K562 (cell line): ENCODE data around the gene ACAT2. TPM values are rescaled to one million over a fixed set of nuclear protein-coding genes. Genes with fewer than 3 reads are reported as not detected.

ENCODE experiments used
- ESRRA ChIP-seq: fragments of 450-650 bp; IDR thresholded peaks from 2 replicates; pipeline ENCODE4 v1.6.1; 2014; ENCODE audit warnings: low read depth, mild to moderate bottlenecking, moderate library complexity, borderline replicate concordance
- HDAC1 ChIP-seq, 2 experiments: fragments of 450-650 bp; IDR thresholded peaks; 2 replicates each; pipeline ENCODE4 v1.6.1; 2016 to 2017; ENCODE audit warnings: inconsistent platforms in 1 of 2, mild to moderate bottlenecking in 1 of 2, moderate library complexity in 1 of 2
- HMGN3 ChIP-seq: IDR thresholded peaks from 2 replicates; pipeline ENCODE4 v1.6.1; 2011; ENCODE audit warnings: borderline replicate concordance, low read depth, mild to moderate bottlenecking, mixed read lengths, low read length; ENCODE audit not compliant: insufficient read length; ENCODE audit errors: extremely low read depth
- MCM3 ChIP-seq: fragments of 450-650 bp; IDR thresholded peaks from 2 replicates; pipeline ENCODE4 v1.6.1; 2016
- MYC ChIP-seq, 2 experiments: fragments of 250-450 bp in 1 of 2; sonication (Bioruptor Pico) in 1 of 2; IDR thresholded peaks; 2 replicates each; pipeline versions ENCODE4 v1.5.1 to v1.6.1; 2012 to 2021; ENCODE audit warnings: low read depth in 2 of 2, borderline replicate concordance in 1 of 2, improper control_type of control experiment in 1 of 2, low read length in 1 of 2, mild to moderate bottlenecking in 1 of 2, moderate library complexity in 1 of 2
- NCOA2 ChIP-seq, 2 experiments: fragments of 450-650 bp; IDR thresholded peaks; 2 replicates each; pipeline ENCODE4 v1.6.1; 2018; ENCODE audit warnings: mild to moderate bottlenecking in 2 of 2, moderate library complexity in 1 of 2; ENCODE audit not compliant: partially characterized antibody in 2 of 2
- PHTF2 ChIP-seq: fragments of 250-450 bp; sonication (Bioruptor Pico); IDR thresholded peaks from 2 replicates; pipeline ENCODE4 v1.5.0; 2021; ENCODE audit warnings: mild to moderate bottlenecking
- SAFB ChIP-seq: fragments of 200-400 bp; formaldehyde crosslinking; IDR thresholded peaks from 2 replicates; pipeline ENCODE4 v1.6.1; 2017; ENCODE audit warnings: low read depth, low read length, borderline replicate concordance
- ZC3H4 ChIP-seq: sonication (generic); formaldehyde crosslinking; IDR thresholded peaks from 2 replicates; pipeline ENCODE4 v1.9.0; 2021; ENCODE audit warnings: missing genetic modification reagents, borderline replicate concordance
- polyA plus RNA-seq, 8 experiments: library from polyadenylated mRNA; depleted of rRNA in 4 of 8; stranded (reverse) in 5 of 8; unstranded in 3 of 8; fragments of >200 nt; fragmentation: Nextera tagmentation in 2 of 8; fragmentation: Illumina TruSeq in 1 of 8; extraction: Ambion mirVana in 2 of 8; extraction: Trizol in 1 of 8; gene quantifications; 2 replicates each; pipeline versions ENCODE4 v1.2.1 to v1.2.3, GENCODE V29; 2011 to 2014; ENCODE audit warnings: inconsistent platforms in 1 of 8, missing spikeins in 1 of 8
- total RNA-seq, 7 experiments: library from RNA; depleted of rRNA in 6 of 7; stranded (reverse); fragments of >200 nt in 6 of 7; fragmentation: Illumina TruSeq in 2 of 7; extraction: Trizol in 2 of 7; gene quantifications; 2 replicates each; pipeline versions ENCODE4 v1.2.1 to v1.2.3, GENCODE V29; 2011 to 2021; ENCODE audit warnings: low replicate concordance in 1 of 7
- TF ChIP-seq, protein P1 (sequence below): fragments of 450-650 bp; IDR thresholded peaks from 2 replicates; pipeline ENCODE4 v1.6.1; 2016; ENCODE audit warnings: mild to moderate bottlenecking, moderate library complexity
- TF ChIP-seq, protein P2 (sequence below): sonication (generic); formaldehyde crosslinking; IDR thresholded peaks from 2 replicates; pipeline ENCODE4 v1.8.0; 2023; ENCODE audit warnings: mild to moderate bottlenecking, missing genetic modification reagents

ACAT2 gene
- total and polyA plus RNA-seq, 9 of the 15 experiments (the other 6 are each of a cell fraction or from before 2014, with no cell fraction given): 63.0 to 309 (median 144) TPM

DNA sequence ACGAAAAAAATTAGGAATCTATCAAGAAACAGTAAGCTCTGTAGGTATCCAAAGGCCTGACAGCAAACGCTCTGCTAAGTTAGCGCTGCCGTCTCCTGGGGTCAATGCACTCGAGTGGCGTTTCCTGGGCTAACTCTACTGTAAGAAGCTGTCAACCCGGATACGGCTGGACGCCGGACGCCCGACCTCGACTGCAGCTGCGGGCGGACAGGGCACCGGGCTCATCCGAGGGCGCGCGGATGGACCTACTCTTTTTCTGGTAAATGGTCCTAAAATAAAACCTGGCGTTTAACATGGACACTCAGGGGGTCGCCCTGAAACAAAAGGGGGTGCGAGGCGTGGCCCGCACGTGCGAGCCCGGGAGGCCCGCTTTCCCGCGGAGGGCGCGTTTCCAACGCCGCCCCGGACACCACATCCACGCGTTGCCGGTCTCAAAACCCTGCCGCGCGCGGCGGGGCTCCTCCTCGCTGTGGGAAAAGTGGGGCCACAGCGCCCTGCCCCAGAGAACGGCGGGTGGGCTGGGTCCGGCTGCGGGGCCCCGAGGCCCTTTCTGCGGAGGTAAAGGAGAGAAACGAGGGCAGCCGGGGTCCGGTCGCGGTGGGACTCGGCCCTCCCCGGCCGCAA lies 27.0 kb downstream of the ACAT2 start (continued):
- TF ChIP-seq, protein P1, sequence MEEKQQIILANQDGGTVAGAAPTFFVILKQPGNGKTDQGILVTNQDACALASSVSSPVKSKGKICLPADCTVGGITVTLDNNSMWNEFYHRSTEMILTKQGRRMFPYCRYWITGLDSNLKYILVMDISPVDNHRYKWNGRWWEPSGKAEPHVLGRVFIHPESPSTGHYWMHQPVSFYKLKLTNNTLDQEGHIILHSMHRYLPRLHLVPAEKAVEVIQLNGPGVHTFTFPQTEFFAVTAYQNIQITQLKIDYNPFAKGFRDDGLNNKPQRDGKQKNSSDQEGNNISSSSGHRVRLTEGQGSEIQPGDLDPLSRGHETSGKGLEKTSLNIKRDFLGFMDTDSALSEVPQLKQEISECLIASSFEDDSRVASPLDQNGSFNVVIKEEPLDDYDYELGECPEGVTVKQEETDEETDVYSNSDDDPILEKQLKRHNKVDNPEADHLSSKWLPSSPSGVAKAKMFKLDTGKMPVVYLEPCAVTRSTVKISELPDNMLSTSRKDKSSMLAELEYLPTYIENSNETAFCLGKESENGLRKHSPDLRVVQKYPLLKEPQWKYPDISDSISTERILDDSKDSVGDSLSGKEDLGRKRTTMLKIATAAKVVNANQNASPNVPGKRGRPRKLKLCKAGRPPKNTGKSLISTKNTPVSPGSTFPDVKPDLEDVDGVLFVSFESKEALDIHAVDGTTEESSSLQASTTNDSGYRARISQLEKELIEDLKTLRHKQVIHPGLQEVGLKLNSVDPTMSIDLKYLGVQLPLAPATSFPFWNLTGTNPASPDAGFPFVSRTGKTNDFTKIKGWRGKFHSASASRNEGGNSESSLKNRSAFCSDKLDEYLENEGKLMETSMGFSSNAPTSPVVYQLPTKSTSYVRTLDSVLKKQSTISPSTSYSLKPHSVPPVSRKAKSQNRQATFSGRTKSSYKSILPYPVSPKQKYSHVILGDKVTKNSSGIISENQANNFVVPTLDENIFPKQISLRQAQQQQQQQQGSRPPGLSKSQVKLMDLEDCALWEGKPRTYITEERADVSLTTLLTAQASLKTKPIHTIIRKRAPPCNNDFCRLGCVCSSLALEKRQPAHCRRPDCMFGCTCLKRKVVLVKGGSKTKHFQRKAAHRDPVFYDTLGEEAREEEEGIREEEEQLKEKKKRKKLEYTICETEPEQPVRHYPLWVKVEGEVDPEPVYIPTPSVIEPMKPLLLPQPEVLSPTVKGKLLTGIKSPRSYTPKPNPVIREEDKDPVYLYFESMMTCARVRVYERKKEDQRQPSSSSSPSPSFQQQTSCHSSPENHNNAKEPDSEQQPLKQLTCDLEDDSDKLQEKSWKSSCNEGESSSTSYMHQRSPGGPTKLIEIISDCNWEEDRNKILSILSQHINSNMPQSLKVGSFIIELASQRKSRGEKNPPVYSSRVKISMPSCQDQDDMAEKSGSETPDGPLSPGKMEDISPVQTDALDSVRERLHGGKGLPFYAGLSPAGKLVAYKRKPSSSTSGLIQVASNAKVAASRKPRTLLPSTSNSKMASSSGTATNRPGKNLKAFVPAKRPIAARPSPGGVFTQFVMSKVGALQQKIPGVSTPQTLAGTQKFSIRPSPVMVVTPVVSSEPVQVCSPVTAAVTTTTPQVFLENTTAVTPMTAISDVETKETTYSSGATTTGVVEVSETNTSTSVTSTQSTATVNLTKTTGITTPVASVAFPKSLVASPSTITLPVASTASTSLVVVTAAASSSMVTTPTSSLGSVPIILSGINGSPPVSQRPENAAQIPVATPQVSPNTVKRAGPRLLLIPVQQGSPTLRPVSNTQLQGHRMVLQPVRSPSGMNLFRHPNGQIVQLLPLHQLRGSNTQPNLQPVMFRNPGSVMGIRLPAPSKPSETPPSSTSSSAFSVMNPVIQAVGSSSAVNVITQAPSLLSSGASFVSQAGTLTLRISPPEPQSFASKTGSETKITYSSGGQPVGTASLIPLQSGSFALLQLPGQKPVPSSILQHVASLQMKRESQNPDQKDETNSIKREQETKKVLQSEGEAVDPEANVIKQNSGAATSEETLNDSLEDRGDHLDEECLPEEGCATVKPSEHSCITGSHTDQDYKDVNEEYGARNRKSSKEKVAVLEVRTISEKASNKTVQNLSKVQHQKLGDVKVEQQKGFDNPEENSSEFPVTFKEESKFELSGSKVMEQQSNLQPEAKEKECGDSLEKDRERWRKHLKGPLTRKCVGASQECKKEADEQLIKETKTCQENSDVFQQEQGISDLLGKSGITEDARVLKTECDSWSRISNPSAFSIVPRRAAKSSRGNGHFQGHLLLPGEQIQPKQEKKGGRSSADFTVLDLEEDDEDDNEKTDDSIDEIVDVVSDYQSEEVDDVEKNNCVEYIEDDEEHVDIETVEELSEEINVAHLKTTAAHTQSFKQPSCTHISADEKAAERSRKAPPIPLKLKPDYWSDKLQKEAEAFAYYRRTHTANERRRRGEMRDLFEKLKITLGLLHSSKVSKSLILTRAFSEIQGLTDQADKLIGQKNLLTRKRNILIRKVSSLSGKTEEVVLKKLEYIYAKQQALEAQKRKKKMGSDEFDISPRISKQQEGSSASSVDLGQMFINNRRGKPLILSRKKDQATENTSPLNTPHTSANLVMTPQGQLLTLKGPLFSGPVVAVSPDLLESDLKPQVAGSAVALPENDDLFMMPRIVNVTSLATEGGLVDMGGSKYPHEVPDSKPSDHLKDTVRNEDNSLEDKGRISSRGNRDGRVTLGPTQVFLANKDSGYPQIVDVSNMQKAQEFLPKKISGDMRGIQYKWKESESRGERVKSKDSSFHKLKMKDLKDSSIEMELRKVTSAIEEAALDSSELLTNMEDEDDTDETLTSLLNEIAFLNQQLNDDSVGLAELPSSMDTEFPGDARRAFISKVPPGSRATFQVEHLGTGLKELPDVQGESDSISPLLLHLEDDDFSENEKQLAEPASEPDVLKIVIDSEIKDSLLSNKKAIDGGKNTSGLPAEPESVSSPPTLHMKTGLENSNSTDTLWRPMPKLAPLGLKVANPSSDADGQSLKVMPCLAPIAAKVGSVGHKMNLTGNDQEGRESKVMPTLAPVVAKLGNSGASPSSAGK: peak; percentile 66; the same call in 1 of the 2 replicates
- TF ChIP-seq HMGN3: peak; percentile 12
- TF ChIP-seq, protein P2, sequence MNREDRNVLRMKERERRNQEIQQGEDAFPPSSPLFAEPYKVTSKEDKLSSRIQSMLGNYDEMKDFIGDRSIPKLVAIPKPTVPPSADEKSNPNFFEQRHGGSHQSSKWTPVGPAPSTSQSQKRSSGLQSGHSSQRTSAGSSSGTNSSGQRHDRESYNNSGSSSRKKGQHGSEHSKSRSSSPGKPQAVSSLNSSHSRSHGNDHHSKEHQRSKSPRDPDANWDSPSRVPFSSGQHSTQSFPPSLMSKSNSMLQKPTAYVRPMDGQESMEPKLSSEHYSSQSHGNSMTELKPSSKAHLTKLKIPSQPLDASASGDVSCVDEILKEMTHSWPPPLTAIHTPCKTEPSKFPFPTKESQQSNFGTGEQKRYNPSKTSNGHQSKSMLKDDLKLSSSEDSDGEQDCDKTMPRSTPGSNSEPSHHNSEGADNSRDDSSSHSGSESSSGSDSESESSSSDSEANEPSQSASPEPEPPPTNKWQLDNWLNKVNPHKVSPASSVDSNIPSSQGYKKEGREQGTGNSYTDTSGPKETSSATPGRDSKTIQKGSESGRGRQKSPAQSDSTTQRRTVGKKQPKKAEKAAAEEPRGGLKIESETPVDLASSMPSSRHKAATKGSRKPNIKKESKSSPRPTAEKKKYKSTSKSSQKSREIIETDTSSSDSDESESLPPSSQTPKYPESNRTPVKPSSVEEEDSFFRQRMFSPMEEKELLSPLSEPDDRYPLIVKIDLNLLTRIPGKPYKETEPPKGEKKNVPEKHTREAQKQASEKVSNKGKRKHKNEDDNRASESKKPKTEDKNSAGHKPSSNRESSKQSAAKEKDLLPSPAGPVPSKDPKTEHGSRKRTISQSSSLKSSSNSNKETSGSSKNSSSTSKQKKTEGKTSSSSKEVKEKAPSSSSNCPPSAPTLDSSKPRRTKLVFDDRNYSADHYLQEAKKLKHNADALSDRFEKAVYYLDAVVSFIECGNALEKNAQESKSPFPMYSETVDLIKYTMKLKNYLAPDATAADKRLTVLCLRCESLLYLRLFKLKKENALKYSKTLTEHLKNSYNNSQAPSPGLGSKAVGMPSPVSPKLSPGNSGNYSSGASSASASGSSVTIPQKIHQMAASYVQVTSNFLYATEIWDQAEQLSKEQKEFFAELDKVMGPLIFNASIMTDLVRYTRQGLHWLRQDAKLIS (CRISPR knock-in tag): peak; percentile 94; the same call in 1 of the 2 replicates
- TF ChIP-seq SAFB: peak; percentile 70
- TF ChIP-seq PHTF2 (CRISPR knock-in tag): peak; percentile 80; the same call in 1 of the 2 replicates
- TF ChIP-seq MYC (IDR thresholded peaks at IDR 0.05; ENCODE audit: low read depth, low read length): peak; percentile 62
- TF ChIP-seq MYC (CRISPR knock-in tag; IDR thresholded peaks at IDR 0.05; ENCODE audit: borderline replicate concordance, low read depth): peak; percentile 87
- TF ChIP-seq ZC3H4 (CRISPR knock-in tag): peak; percentile 60; the same call in 1 of the 2 replicates
- no peak for TF ChIP-seq ESRRA
- no peak for TF ChIP-seq NCOA2 (IDR thresholded peaks at IDR 0.05; ENCODE audit: partially characterized antibody in 2 of 2)
- TF ChIP-seq HDAC1 (IDR thresholded peaks at IDR 0.05): peak in 1 of 2 experiments; percentile 7; a peak in 1 of 4 replicates
- no peak for TF ChIP-seq MCM3
